GM18868 (cell line): ENCODE results near the gene MCM3.

Experiments
- ATAC-seq: cut with Tn5 transposase; IDR thresholded peaks from one replicate; pipeline ENCODE4 v1.9.1; 2021; ENCODE audit warnings: mild to moderate bottlenecking, moderate library complexity; ENCODE audit not compliant: unreplicated experiment

Gene MCM3

GRCh38 chr6:52254731-52255378, 29.7 kb downstream of the MCM3 start:
- ATAC-seq, result peak; percentile 44

GRCh38 chr6:52253494-52253893, 31.0 kb downstream of the MCM3 start:
- ATAC-seq, result no peak

GRCh38 chr6:52251113-52251512, 33.4 kb downstream of the MCM3 start:
- no peak for ATAC-seq

GRCh38 chr6:52249078-52249477, 35.5 kb downstream of the MCM3 start:
- no peak for ATAC-seq

- ATAC-seq, result no peak
Measured at GRCh38 chr6:52245425-52245824, 39.1 kb downstream of the MCM3 start.

GRCh38 chr6:52244400-52244799, 40.1 kb downstream of the MCM3 start, which contains the start of gene IL17F:
Gene IL17F, minus strand, starts transcription at chr6:52244500. Its CDS starts 71 bp downstream, at chr6:52244429.
- ATAC-seq, result no peak

GRCh38 chr6:52243282-52243893, 41.2 kb downstream of the MCM3 start:
- ATAC-seq, result no peak

- ATAC-seq, result no peak
Measured at GRCh38 chr6:52241819-52242218, 42.7 kb downstream of the MCM3 start.

GRCh38 chr6:52233975-52234823, 50.3 kb downstream of the MCM3 start:
- peak; percentile 86 for ATAC-seq

GRCh38 chr6:52233005-52233404, 51.5 kb downstream of the MCM3 start:
- no peak for ATAC-seq

GRCh38 chr6:52231406-52232127, 53.0 kb downstream of the MCM3 start:
- no peak for ATAC-seq

GRCh38 chr6:52230685-52231084, 53.9 kb downstream of the MCM3 start:
- no peak for ATAC-seq

- peak; percentile 100 for ATAC-seq
Measured at GRCh38 chr6:52227495-52227894, 57.0 kb downstream of the MCM3 start.

GRCh38 chr6:52221302-52221701, 63.2 kb downstream of the MCM3 start:
- ATAC-seq, result peak; percentile 81

- no peak for ATAC-seq
Measured at GRCh38 chr6:52217761-52218160, 66.8 kb downstream of the MCM3 start.

GRCh38 chr6:52216932-52217575, 67.5 kb downstream of the MCM3 start:
- ATAC-seq, result peak; percentile 56

- no peak for ATAC-seq
Measured at GRCh38 chr6:52215787-52216186, 68.8 kb downstream of the MCM3 start.
